A549 (cell line): Measurements from ENCODE around the gene ARID5B. TPM values are rescaled to one million over a fixed set of nuclear protein-coding genes. Genes with fewer than 3 reads are reported as not detected.

ENCODE experiments used
- ATAC-seq, 2 experiments: fragments of 200-7000 bp in 1 of 2; fragments of >200 bp in 1 of 2; cut with Nextera tagmentation in 1 of 2; cut with Tn5 transposase in 1 of 2; 3 replicates each; pipeline versions ENCODE4 v1.8.0 to v1.9.1; 2018 to 2020; ENCODE audit warnings: mild to moderate bottlenecking in 1 of 2, moderate library complexity in 1 of 2
- CTCF ChIA-PET: fragments of 300-600 bp; sonication (Branson Sonifier 250); formaldehyde crosslinking; extraction: SDS; loops from one replicate; lab custom pipeline; 2021; ENCODE audit warnings: antibody characterized with exemption, inconsistent platforms; lab: Yijun Ruan, JAX
- POLR2A ChIA-PET: fragments of 350-600 bp; formaldehyde crosslinking; extraction: SDS; loops from one replicate; lab custom pipeline; 2021; ENCODE audit warnings: antibody characterized with exemption, inconsistent platforms; lab: Yijun Ruan, JAX
- DNase-seq, 2 experiments: peaks; one replicate each; pipeline versions ENCODE4 v3.0.0 to v3.0.0-alpha.2; 2011 to 2016; ENCODE audit warnings: low read depth in 1 of 2, low spot score in 1 of 2
- FAIRE-seq: peaks from 2 replicates; lab custom pipeline; 2011; peaks lifted over from hg19 to GRCh38; lab: Jason Lieb, UNC
- H3K27ac ChIP-seq, 2 experiments: fragments of >200 bp; sonication (Bioruptor Twin); formaldehyde crosslinking; 3 replicates each; pipeline ENCODE4 v1.5.1; 2016 to 2017
- H3K4me1 ChIP-seq: fragments of >200 bp; sonication (Bioruptor Twin); formaldehyde crosslinking; 3 replicates; pipeline ENCODE4 v1.6.1; 2016
- H3K4me2 ChIP-seq: fragments of >200 bp; sonication (Bioruptor Twin); formaldehyde crosslinking; 3 replicates; pipeline ENCODE4 v1.6.1; 2016
- H3K4me3 ChIP-seq: fragments of >200 bp; sonication (Bioruptor Twin); formaldehyde crosslinking; 3 replicates; pipeline ENCODE4 v1.5.1; 2016
- H3K9me3 ChIP-seq: fragments of >200 bp; sonication (Bioruptor Twin); formaldehyde crosslinking; 3 replicates; pipeline ENCODE4 v1.6.1; 2016
- BHLHE40 ChIP-seq: IDR thresholded peaks from 2 replicates; pipeline ENCODE4 v1.6.1; 2012; ENCODE audit warnings: low read depth, low read length, inconsistent platforms
- CBX8 ChIP-seq: fragments of 200-600 bp; sonication (generic); IDR thresholded peaks from 2 replicates; pipeline ENCODE4 v1.6.1; 2016
- EHF ChIP-seq: fragments of 250-450 bp; sonication (Bioruptor Pico); IDR thresholded peaks from 2 replicates; pipeline ENCODE4 v1.5.0; 2020; ENCODE audit warnings: mild to moderate bottlenecking
- EHMT2 ChIP-seq: fragments of 200-600 bp; sonication (generic); IDR thresholded peaks from 2 replicates; pipeline ENCODE4 v1.6.1; 2016; ENCODE audit warnings: antibody characterized with exemption, low read depth, mild to moderate bottlenecking, moderate library complexity
- EP300 ChIP-seq, 2 experiments: fragments of >200 bp; sonication (Bioruptor Twin); formaldehyde crosslinking; IDR thresholded peaks; 2 replicates in 1 of 2; 3 replicates in 1 of 2; pipeline ENCODE4 v1.6.1; 2016 to 2017
- FOSB ChIP-seq: fragments of 250-450 bp; sonication (Bioruptor Pico); IDR thresholded peaks from 2 replicates; pipeline ENCODE4 v1.5.0; 2020; ENCODE audit warnings: mild to moderate bottlenecking, moderate library complexity
- FOSL2 ChIP-seq, 2 experiments: fragments of 450-650 bp in 1 of 2; fragments of >200 bp in 1 of 2; sonication (Bioruptor Twin) in 1 of 2; formaldehyde crosslinking; IDR thresholded peaks; 2 replicates each; pipeline versions ENCODE4 v1.5.0 to v1.6.1; 2016 to 2020; ENCODE audit warnings: mild to moderate bottlenecking in 1 of 2, moderate library complexity in 1 of 2
- HDAC2 ChIP-seq: fragments of 200-600 bp; sonication (generic); IDR thresholded peaks from 2 replicates; pipeline ENCODE4 v1.6.1; 2016
- HOXA7 ChIP-seq: fragments of 250-450 bp; sonication (Bioruptor Pico); IDR thresholded peaks from 2 replicates; pipeline ENCODE4 v1.5.0; 2020; ENCODE audit warnings: mild to moderate bottlenecking, moderate library complexity
- HOXB5 ChIP-seq: fragments of 250-450 bp; sonication (Bioruptor Pico); IDR thresholded peaks from 2 replicates; pipeline ENCODE4 v1.5.0; 2020; ENCODE audit warnings: mild to moderate bottlenecking, moderate library complexity
- JUNB ChIP-seq: fragments of >200 bp; sonication (Bioruptor Twin); formaldehyde crosslinking; IDR thresholded peaks from 2 replicates; pipeline ENCODE4 v1.6.1; 2016
- MAFK ChIP-seq: fragments of 450-650 bp; IDR thresholded peaks from 2 replicates; pipeline ENCODE4 v1.6.1; 2014; ENCODE audit not compliant: partially characterized antibody
- MAZ ChIP-seq: fragments of 150-350 bp; IDR thresholded peaks from 2 replicates; pipeline ENCODE4 v1.6.1; 2014; ENCODE audit warnings: antibody characterized with exemption, low read depth, low read length, borderline replicate concordance
- MYC ChIP-seq: IDR thresholded peaks from 2 replicates; pipeline ENCODE4 v1.6.1; 2012; ENCODE audit warnings: mild to moderate bottlenecking, inconsistent platforms, low read length, improper control_type of control experiment, borderline replicate concordance
- POLR2A ChIP-seq: IDR thresholded peaks from 2 replicates; pipeline ENCODE4 v1.6.1; 2012; ENCODE audit warnings: mild to moderate bottlenecking, low read length
- POLR2AphosphoS2 ChIP-seq: conservative IDR thresholded peaks from 2 replicates; pipeline ENCODE4 v1.6.1; 2012; ENCODE audit warnings: low read length, improper control_type of control experiment, inconsistent platforms
- RCOR1 ChIP-seq: fragments of 150-350 bp; IDR thresholded peaks from 2 replicates; pipeline ENCODE4 v1.6.1; 2014; ENCODE audit warnings: antibody characterized with exemption, low read length, low read depth
- RNF2 ChIP-seq: fragments of 200-600 bp; sonication (generic); IDR thresholded peaks from 2 replicates; pipeline ENCODE4 v1.6.1; 2016; ENCODE audit warnings: low read depth, mild to moderate bottlenecking, antibody characterized with exemption, moderate library complexity, borderline replicate concordance
- SREBF2 ChIP-seq: fragments of 450-650 bp; IDR thresholded peaks from 2 replicates; pipeline ENCODE4 v1.6.1; 2014; ENCODE audit warnings: mild to moderate bottlenecking, moderate library complexity
- ZC3H11A ChIP-seq: fragments of 450-650 bp; IDR thresholded peaks from 2 replicates; pipeline ENCODE4 v1.6.1; 2014; ENCODE audit warnings: antibody characterized with exemption, mild to moderate bottlenecking
- WGBS: methylation state at CpG from one replicate; pipeline ENCODE4 v1.1.6; 2017; ENCODE audit errors: missing lambda C conversion rate; 5-methylcytosine and 5-hydroxymethylcytosine counted together
- polyA plus RNA-seq, 4 experiments: library from polyadenylated mRNA; depleted of rRNA in 3 of 4; stranded (reverse); fragments of >200 nt; fragmentation: RNase III in 1 of 4; extraction: RNeasy Plus Mini Kit Qiagen cat#74134 plus additional on column Dnase treatment in 1 of 4; gene quantifications; 2 replicates in 3 of 4; 3 replicates in 1 of 4; pipeline ENCODE4 v1.2.3, GENCODE V29; 2011 to 2017
- TF ChIP-seq, protein P1 (sequence below): IDR thresholded peaks from 2 replicates; pipeline ENCODE4 v1.6.1; 2012; ENCODE audit warnings: low read depth, borderline replicate concordance
- TF ChIP-seq, protein P2 (sequence below): fragments of 450-650 bp; IDR thresholded peaks from 2 replicates; pipeline ENCODE4 v1.6.1; 2014; ENCODE audit warnings: antibody characterized with exemption
- TF ChIP-seq, protein P3 (sequence below): fragments of >200 bp; sonication (Bioruptor Twin); formaldehyde crosslinking; IDR thresholded peaks from 3 replicates; pipeline ENCODE4 v1.5.1; 2016

ARID5B gene
- polyA plus RNA-seq, 2 of the 4 experiments (the other 2 are of a cell fraction) = 0.75 to 1.6 TPM

DNA sequence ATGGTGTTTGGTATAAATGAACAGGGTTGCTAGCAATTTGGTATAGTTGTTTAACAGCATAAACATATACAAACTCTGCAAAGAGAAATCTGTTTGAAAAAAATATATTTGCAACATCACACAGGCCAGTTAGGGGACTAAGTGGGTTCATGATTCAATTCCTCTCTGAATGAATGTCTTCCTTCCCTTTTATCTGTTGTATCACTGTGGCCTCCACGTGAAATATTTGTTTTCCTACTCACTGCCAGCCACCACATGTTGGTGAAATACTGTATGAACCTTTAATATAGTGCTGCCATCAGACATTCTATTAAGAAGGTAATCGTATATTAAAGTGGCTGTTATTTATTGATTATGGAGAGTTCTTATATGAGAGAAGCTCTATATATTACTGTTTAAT lies 157.0 kb downstream of the ARID5B start:
- TF ChIP-seq, protein P1, sequence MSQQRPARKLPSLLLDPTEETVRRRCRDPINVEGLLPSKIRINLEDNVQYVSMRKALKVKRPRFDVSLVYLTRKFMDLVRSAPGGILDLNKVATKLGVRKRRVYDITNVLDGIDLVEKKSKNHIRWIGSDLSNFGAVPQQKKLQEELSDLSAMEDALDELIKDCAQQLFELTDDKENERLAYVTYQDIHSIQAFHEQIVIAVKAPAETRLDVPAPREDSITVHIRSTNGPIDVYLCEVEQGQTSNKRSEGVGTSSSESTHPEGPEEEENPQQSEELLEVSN = no peak
- TF ChIP-seq HOXA7 = no peak
- no peak for TF ChIP-seq SREBF2
- TF ChIP-seq, protein P2, sequence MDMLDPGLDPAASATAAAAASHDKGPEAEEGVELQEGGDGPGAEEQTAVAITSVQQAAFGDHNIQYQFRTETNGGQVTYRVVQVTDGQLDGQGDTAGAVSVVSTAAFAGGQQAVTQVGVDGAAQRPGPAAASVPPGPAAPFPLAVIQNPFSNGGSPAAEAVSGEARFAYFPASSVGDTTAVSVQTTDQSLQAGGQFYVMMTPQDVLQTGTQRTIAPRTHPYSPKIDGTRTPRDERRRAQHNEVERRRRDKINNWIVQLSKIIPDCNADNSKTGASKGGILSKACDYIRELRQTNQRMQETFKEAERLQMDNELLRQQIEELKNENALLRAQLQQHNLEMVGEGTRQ = no peak
- TF ChIP-seq MYC = no peak
- no peak for TF ChIP-seq ZC3H11A
- TF ChIP-seq EP300 (IDR thresholded peaks at IDR 0.05) = no peak
- Histone ChIP-seq H3K4me1 (peaks cover 9% of the 10 kb centered on the region; the same call in 1 of the 3 replicates), H3K4me2 (no peak overlapping the region), H3K27ac (no peak overlapping the region), H3K9me3 (no peaks in the 10 kb centered on the region), H3K4me3 (no peak overlapping the region)
- POLR2A ChIA-PET = interaction anchor here (1.5 kb wide), 1 partner anchor 188 kb away, joined by 3 read pairs; no protein-coding TSS in a partner anchor
- DNase-seq (no peak), FAIRE-seq (no peak), ATAC-seq (no peak)
- CTCF ChIA-PET = interaction anchor here (1.3 kb wide), 1 partner anchor 20 kb away, joined by 3 read pairs; no protein-coding TSS in a partner anchor
- 72% methylated on average over 2 of the region's 2 CpGs for whole genome bisulfite sequencing

DNA sequence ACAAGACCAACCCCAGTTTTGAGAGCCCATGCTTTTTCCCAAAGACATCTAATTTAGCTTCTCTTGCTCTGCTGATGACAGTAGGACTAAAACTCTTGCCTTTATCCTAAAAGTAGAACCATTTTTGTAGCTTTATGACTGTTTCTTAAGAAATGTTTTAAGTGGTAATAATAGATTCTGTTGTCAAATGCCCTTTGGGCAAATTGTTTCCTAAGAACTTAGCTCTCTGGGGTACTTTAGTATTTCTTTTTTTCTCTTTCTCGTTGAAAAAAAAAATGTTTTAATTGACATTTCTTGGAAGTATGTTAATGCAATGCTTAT lies 157.4 kb downstream of the ARID5B start:
- Histone ChIP-seq H3K4me1 (peaks cover 9% of the 10 kb centered on the region; the same call in 1 of the 3 replicates), H3K4me2 (no peak overlapping the region), H3K9me3 (no peaks in the 10 kb centered on the region), H3K27ac (no peak overlapping the region), H3K4me3 (no peak overlapping the region)
- no peak for FAIRE-seq
- no peak for ATAC-seq
- CTCF ChIA-PET = interaction anchor here (1.3 kb wide), 1 partner anchor 20 kb away, joined by 3 read pairs; no protein-coding TSS in a partner anchor
- 31% methylated on average over 1 of the region's 1 CpG for WGBS
- TF ChIP-seq RNF2 (no peak), EHMT2 (no peak), EHF (CRISPR knock-in tag) (no peak), MYC (no peak), POLR2A (no peak), ZC3H11A (no peak), JUNB (no peak), FOSL2 (IDR thresholded peaks at IDR 0.05) (no peak), FOSL2 (CRISPR knock-in tag; IDR thresholded peaks at IDR 0.05) (no peak), CBX8 (no peak)
- TF ChIP-seq, protein P3, sequence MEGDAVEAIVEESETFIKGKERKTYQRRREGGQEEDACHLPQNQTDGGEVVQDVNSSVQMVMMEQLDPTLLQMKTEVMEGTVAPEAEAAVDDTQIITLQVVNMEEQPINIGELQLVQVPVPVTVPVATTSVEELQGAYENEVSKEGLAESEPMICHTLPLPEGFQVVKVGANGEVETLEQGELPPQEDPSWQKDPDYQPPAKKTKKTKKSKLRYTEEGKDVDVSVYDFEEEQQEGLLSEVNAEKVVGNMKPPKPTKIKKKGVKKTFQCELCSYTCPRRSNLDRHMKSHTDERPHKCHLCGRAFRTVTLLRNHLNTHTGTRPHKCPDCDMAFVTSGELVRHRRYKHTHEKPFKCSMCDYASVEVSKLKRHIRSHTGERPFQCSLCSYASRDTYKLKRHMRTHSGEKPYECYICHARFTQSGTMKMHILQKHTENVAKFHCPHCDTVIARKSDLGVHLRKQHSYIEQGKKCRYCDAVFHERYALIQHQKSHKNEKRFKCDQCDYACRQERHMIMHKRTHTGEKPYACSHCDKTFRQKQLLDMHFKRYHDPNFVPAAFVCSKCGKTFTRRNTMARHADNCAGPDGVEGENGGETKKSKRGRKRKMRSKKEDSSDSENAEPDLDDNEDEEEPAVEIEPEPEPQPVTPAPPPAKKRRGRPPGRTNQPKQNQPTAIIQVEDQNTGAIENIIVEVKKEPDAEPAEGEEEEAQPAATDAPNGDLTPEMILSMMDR = no peak
- POLR2A ChIA-PET = interaction anchor here (1.5 kb wide), 1 partner anchor 188 kb away, joined by 3 read pairs; no protein-coding TSS in a partner anchor
- no peak for DNase-seq

DNA sequence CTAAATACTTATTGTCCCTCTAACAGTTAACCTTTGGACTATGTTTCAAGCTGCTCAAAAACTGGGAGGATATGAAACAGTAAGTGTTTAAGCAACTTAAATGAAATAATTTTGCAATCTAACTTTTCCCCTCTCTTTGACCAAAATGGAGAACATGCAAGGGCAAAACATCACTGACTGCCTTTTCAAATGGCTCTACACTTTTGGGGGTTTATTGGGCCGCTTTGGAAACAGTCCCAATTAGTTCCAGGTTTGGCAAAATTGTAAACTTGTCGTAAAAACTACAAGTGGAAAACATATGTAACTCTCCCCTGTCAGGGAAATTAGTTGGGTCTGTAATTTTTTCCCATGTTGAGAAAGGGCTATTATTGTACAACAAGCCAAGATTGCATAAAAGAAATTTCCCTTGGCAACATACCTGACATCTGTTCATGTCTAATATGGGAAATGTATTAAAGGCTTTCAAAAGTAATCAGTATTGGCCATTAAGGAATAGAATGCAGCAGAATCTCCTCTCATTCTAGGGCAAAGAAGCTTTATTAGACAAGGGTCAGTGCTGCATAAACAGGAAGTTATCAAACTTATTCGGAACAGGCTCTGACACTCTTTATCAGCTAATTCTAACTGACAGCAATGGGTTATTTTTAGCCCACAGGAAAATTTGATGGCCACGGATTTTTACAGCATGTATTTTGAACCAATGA lies 157.9 kb downstream of the ARID5B start:
- peaks cover 9% of the 10 kb centered on the region; the same call in 1 of the 3 replicates for H3K4me1 ChIP-seq
- H3K27ac ChIP-seq = no peak overlapping the region
- no peak for ATAC-seq
- no peak for FAIRE-seq
- no peaks in the 10 kb centered on the region for H3K9me3 ChIP-seq
- POLR2A ChIA-PET = interaction anchor here (1.5 kb wide), 1 partner anchor 187 kb away, joined by 3 read pairs; no protein-coding TSS in a partner anchor
- no peak overlapping the region for H3K4me3 ChIP-seq
- no peak for DNase-seq
- no peak overlapping the region for H3K4me2 ChIP-seq
- no peak for TF ChIP-seq HOXB5 (CRISPR knock-in tag)
- TF ChIP-seq FOSB (CRISPR knock-in tag) = no peak
- no peak for TF ChIP-seq EHF (CRISPR knock-in tag)
- no peak for TF ChIP-seq POLR2AphosphoS2
- TF ChIP-seq, protein P1 = no peak
- no peak for TF ChIP-seq MAZ
- TF ChIP-seq HDAC2 = no peak
- TF ChIP-seq MAFK = no peak
- TF ChIP-seq RCOR1 = no peak
- TF ChIP-seq BHLHE40 = no peak
- TF ChIP-seq, all 56 proteins: peak for 0
- CTCF ChIA-PET = interaction anchor here (1.1 to 1.3 kb wide), 2 partner anchors 12 to 21 kb away, joined by 3 read pairs; no protein-coding TSS in a partner anchor
- 71% methylated on average over 4 of the region's 4 CpGs for WGBS
